SK-MEL-5 (cell line): ENCODE data around the gene SUPT6H. TPM values are rescaled to one million over a fixed set of nuclear protein-coding genes. Genes with fewer than 3 reads are reported as not detected.

ENCODE experiments used
- DNase-seq: peaks from one replicate; pipeline ENCODE4 v3.0.0-alpha.2; 2016; ENCODE audit warnings: low read depth, low spot score
- in situ Hi-C: cut with HindIII; loops from 2 replicates; pipeline ENCODE4 v1.10.0; 2016; ENCODE audit warnings: low sequenced_read_pairs, high pct_unique_total_duplicates, low pct_unique_long_range_greater_than_20kb
- total RNA-seq: library from RNA; depleted of rRNA; stranded (reverse); fragments of >200 nt; shearing (Covaris generic); gene quantifications from 2 replicates; pipeline ENCODE4 v1.2.3, GENCODE V29; 2014

SUPT6H gene
- total RNA-seq, 1 experiment from 2014 or later, result 38.6 TPM

DNA sequence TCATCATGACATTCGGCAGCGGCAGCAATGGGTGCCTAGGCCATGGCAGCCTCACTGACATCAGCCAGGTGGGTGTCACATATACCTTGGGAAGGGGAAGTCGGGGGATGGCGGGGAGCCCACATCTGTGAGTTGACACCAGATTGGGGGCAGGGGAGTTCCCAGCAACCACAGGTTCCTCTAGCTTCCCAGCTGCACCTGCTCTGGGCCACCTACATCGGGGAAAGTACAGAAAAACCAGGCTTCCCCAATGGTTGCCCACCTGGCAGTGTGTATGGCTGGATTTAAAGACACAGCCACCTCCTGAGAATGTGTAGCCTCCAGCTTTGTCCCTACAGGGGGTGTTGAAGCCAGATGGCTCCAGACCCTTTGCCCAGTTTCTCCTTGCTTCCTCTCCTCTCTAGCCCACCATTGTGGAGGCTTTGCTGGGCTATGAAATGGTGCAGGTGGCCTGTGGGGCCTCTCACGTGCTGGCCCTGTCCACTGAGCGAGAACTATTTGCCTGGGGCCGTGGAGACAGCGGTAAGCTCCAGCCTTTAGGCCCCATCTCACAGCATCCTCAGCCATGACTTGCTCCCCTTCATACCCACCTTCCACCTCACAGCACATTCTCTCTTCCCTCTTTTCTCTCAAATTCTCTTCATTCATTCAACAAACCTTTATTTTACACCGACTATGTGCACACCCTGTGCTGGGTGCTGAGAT is 76.8 kb downstream of the SUPT6H start:
- in situ Hi-C loops, result no loop called here
- DNase-seq, result no peak

DNA sequence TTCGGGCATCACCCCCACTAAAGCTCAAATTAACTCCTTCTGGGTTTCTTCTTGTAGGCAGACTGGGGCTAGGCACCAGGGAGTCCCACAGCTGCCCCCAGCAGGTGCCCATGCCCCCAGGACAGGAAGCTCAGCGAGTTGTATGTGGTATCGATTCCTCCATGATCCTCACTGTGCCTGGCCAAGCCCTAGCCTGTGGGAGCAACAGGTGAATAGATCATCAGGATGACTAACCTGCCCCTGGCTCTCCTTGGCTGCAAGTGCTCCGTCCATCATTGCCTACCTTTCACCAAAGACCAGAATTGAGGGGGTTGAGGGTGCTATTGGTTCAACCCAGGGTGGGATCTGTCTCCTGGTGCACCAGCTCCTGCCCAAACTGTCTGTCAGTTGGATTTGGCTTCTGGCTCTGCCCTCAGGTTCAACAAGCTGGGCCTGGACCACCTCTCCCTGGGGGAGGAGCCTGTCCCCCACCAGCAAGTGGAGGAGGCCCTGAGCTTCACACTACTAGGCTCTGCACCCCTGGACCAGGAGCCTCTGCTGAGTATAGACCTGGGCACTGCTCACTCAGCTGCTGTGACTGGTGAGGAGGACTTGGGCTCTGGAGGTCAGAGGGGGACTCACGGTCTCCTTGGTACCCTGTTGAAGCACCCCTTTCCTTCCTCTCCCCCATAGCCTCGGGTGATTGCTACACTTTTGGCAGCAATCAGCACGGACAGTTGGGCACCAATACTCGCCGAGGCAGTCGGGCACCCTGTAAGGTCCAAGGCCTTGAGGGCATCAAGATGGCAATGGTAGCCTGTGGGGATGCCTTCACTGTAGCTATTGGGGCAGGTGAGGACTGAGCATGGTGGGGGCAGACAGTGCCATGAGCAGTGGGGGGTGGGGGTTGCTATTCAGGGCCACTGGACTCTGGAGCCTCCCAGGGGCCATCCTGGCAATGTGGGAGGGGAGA is 78.7 kb downstream of the SUPT6H start:
- no peak for DNase-seq
- in situ Hi-C loops, result no loop called here

DNA sequence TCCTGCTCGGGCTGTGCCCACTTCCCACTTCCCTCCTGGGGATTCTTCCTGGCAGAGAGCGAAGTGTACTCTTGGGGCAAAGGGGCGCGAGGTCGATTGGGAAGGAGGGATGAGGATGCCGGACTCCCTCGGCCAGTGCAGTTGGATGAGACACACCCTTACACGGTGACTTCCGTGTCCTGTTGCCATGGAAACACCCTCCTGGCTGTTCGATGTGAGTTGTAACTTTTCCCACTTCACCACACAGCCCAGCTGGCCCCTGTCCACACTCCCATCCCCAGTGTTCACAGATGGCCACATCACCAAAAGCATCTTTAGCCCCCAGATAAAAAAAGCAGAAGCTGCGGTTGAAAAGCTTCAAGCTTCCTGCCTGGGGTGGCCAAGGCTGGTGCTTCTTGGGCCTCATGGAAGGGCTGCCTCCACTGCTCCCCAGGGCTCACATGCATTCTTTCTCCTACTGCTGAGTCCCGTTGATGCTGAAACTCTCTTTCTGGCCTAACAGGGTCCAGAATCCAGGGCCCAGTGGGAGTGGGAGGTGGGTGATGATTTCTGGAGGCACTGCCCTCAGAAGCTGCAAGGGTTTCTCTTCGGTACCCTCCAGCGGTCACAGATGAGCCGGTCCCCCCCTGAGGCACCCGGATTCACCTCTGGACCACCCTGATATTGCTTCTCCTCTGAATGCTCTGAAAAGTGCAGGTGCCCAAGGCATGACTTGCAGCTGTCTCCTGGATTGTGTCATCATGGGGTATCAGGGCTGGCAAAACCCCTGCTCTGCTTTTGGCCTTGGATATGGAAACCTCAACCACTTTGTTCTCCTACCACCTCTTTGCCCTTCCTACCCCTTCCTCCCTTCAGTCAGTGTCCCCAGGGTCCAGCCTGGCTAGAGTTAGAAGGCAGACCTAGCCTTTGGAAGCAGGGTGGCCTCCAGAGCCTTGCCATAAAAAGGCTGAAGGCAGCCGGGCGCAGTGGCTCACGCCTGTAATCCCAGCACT is 79.6 kb downstream of the SUPT6H start:
- DNase-seq, result no peak
- in situ Hi-C loops, result no loop called here

DNA sequence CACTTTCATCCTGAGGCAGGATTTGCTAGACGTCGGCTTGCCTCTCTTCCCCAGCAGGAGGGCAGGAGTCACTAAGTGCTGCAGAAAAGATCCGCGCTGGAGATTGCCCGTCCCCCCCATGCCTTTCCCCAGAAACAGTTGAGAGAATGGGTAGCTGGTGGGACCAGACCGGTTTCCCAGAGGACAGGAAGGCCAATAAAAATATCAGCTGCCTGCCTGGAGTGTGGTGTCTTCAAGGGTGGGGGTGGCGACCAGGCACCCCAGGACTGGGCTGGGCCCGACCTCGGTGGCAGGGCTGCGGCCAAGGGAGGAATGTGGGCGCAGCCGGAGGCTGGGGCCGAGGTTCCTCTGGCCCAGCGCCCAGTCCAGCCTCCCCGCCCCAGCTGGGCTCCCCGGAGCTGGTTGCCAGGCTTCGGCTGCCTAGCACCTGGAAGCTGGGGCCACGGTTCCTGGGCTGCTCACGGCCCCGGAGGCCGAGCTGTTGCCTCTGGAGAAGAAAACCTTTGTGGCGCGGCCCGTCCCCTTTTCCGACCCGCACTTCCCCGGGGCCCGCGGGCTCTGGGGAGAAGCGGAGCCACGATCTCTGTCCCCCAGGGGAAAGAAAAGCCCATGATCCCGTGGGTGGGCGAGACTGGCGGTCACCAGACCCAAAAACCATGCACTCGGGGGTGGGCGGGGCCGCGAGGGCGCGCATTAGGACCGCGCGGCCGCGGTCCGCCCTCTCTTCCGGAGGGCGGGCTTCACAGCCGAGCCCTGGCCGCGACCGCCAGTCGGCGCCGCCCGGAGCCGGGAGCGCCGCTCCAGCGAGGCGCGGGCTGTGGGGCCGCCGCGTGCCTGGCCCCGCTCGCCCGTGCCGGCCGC is 81.5 kb downstream of the SUPT6H start, which contains the start of gene TRAF4:
TRAF4 (plus strand) TSS at position 769 of the 861 bp plus-strand sequence. CDS start 102 bp downstream, outside the sequence.
- in situ Hi-C loops, result no loop called here
- DNase-seq, result peak; percentile 92

DNA sequence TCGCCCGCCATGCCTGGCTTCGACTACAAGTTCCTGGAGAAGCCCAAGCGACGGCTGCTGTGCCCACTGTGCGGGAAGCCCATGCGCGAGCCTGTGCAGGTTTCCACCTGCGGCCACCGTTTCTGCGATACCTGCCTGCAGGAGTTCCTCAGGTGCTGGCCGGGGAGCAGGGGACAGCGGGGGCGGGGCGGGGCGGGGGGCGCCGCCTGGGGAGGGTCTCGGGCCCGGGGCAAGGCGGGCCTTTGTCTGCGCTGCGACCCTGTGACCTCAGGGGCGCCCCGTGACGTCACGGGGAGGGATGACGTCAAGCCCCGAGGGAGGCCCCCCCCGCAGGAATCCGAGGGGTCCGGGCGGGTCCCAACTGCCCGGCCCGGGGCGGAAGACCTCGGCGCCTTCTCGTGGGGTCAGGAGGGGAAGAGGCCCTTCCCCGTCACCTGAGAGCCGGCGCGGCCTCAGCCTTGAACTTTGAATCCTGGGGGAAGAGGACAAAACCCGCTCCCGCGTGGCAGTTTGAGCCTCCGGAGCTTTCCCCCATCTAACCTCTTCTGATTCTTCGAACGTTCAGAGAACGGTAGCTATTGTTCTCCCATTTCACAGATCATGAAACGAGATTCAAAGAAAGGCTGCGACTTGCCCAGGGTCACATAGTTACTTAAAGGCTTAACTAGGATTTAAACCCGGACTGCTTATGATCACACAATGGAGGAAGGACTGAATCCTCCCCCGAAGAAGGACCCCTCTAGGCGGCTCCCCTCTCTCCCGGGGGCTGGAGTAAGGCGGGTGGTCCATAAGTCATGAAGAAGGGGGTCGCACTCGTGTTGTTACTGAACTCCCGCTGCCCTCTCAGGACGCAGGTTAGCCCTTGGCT is 82.3 kb downstream of the SUPT6H start:
- DNase-seq, result no peak
- in situ Hi-C loops, result no loop called here

DNA sequence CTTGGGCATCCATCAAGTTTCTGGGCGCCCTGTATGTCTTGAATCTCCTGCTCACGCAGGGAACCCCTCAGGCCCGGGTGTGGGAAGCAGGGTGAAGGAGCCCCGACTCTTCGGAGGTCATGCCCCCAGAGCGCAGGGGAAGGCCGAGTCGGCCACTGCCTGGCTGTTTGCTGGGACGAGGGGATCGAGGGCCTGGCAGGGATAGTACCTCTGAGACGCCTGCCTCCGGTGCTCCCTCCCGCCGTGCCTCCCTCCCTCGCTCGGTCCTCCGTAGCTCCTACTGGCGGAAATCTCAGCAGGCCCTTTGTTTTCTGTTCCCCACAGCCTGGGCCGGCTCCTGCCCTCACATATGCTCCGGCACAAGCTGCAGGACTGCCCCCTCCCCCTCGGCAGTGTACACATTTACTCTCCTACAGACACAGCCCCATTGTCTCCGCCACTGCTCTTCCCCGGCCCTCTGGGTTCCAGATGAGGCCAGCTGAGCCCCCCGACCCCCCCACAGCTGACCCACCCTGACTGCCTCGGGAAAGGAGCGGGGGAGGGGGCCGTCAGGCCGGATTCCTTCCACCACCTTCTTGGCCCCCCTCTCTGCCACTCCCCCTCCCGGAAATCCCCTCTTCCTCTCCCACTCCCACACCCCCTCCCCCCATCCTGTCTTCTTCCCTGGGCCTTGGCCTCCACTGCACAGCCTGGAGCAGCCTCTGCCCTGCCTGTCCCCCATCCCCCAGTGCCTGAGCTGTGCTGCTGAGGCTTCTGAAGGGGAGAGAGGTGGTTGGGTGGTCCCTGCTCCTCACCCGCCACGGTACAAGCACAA is 83.2 kb downstream of the SUPT6H start:
- DNase-seq, result peak; percentile 69
- in situ Hi-C loops, result no loop called here

DNA sequence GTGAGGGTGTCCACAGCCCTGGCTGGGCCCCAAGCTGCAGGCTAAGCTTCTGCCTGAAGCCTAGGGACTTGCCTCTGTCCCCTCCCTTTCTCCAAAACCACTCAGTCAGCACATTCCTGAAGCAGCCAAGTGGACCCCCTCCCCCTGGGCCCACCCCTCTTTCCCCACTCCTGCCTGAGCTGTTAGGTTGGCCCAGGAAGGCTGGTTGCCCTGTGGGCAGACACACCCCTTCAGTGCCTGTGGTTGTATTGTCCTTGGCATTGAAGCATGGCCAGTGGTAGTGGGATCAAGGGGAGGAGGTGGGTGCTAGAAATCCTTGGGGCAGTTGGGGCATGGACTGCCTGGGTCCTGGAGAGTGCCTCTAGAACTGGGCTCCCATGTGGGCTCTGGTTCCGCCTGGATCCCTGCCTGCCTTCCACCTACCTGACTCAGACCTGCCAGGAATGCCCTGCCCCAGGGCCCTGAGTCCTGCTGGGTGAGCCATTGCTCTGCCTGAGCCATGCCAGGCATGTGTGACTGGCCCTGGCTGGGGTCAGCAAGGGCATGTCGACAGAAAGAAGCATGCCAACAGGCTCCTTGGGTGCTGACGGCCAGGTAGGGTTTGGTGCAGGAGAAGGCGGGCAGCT is 83.9 kb downstream of the SUPT6H start:
- in situ Hi-C loops, result no loop called here
- DNase-seq, result no peak

DNA sequence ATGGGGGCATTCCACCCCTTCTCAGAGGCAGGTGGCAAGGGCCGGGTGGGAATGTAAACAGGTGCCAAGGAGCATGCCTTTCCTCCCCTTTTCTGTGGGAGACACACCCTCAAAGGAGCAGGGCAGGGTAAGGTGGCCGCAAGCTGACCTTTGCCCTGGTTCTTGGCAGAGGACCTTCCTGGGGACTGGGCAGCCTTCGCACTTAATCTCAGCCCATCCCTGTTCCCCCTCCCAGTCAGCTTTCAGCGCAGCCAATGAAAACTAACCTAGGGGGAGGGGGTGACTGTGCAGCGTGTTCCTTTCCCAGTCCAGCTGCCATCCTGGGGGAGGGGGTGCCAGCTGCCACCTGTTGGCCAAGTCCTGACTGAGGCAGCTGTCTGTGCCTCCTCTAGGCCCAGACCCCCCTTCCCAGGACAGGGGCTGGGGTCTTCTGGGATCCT is 84.6 kb downstream of the SUPT6H start:
- in situ Hi-C loops, result no loop called here
- DNase-seq, result no peak

DNA sequence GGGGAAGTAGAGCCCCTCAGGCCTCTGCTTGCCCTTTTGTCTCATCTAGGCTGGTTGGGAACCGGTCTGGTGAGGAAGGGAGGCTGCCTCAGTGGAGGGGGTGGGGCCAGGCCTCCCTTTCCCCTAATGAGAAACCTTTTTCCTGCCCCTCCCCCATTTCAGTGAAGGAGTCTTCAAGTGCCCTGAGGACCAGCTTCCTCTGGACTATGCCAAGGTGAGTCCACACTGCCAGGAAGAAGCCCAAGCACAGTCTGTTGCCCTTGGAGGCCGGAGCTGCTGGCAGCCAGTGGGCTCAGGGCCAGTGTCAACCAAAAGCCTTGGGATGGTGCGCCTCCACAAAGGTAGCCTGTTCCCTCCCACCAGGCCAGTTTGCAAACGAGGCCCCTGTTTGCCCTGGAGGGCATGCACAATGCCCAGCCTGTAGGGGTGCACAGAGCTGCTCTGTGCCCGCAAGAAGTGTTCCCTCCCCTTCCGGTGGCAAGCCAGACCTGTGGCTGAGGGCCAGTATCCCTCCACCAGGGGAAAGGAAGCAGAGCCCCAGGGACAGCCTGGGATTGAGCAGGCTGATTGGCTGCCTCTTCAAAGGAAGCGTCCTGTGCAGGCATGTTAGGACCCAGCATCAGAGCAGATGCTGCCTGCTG is 85.2 kb downstream of the SUPT6H start:
- in situ Hi-C loops, result no loop called here
- DNase-seq, result peak; percentile 72

DNA sequence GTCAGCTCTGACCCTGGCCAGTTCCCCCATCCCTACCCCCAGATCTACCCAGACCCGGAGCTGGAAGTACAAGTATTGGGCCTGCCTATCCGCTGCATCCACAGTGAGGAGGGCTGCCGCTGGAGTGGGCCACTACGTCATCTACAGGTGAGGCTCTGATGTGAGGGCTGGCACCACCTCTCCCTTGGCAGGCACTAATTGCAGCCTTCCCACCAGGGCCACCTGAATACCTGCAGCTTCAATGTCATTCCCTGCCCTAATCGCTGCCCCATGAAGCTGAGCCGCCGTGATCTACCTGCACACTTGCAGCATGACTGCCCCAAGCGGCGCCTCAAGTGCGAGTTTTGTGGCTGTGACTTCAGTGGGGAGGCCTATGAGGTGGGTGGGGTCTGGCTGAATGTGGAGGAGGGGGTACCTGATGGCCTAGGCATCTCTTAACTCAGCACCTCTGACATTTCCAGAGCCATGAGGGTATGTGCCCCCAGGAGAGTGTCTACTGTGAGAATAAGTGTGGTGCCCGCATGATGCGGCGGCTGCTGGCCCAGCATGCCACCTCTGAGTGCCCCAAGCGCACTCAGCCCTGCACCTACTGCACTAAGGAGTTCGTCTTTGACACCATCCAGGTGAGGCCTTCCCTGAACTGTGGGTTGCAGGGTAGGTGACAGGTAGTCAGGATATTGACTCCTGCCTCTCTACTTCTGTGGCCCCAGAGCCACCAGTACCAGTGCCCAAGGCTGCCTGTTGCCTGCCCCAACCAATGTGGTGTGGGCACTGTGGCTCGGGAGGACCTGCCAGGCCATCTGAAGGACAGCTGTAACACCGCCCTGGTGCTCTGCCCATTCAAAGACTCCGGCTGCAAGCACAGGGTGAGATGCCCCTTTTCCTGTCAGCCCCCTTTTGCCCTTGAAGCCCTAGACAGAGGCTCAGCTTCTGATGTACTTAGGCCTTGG is 86.1 kb downstream of the SUPT6H start:
- DNase-seq, result no peak
- in situ Hi-C loops, result no loop called here

DNA sequence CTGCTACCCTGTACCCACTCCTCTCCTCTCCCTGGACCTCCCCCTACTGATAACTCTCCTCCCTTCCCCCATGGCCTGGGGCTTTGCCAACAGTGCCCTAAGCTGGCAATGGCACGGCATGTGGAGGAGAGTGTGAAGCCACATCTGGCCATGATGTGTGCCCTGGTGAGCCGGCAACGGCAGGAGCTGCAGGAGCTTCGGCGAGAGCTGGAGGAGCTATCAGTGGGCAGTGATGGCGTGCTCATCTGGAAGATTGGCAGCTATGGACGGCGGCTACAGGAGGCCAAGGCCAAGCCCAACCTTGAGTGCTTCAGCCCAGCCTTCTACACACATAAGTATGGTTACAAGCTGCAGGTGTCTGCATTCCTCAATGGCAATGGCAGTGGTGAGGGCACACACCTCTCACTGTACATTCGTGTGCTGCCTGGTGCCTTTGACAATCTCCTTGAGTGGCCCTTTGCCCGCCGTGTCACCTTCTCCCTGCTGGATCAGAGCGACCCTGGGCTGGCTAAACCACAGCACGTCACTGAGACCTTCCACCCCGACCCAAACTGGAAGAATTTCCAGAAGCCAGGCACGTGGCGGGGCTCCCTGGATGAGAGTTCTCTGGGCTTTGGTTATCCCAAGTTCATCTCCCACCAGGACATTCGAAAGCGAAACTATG is 87.0 kb downstream of the SUPT6H start:
- in situ Hi-C loops, result no loop called here
- DNase-seq, result no peak

DNA sequence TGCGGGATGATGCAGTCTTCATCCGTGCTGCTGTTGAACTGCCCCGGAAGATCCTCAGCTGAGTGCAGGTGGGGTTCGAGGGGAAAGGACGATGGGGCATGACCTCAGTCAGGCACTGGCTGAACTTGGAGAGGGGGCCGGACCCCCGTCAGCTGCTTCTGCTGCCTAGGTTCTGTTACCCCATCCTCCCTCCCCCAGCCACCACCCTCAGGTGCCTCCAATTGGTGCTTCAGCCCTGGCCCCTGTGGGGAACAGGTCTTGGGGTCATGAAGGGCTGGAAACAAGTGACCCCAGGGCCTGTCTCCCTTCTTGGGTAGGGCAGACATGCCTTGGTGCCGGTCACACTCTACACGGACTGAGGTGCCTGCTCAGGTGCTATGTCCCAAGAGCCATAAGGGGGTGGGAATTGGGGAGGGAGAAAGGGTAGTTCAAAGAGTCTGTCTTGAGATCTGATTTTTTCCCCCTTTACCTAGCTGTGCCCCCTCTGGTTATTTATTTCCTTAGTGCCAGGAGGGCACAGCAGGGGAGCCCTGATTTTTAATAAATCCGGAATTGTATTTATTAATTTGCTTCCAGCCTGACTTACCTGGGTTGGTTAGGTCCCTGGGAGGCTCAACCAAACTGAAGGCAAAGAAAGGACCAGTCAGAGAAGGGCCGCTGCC is 87.6 kb downstream of the SUPT6H start:
- in situ Hi-C loops, result no loop called here
- DNase-seq, result no peak
